DOHH2 (cell line): ENCODE measurements around the gene MT2A.

Source experiments
- H3F3A ChIP-seq: fragments of 200-600 bp; sonication (generic), shearing (Covaris generic); 2 replicates; pipeline ENCODE4 v1.6.0; 2016; ENCODE audit warnings: antibody characterized with exemption, mild to moderate bottlenecking; ENCODE audit not compliant: control insufficient read depth, insufficient read depth
- H3K27ac ChIP-seq: fragments of 200-600 bp; sonication (generic); 2 replicates; pipeline ENCODE4 v1.5.1; 2014; ENCODE audit warnings: low read depth, mild to moderate bottlenecking, low read length, moderate library complexity
- H3K27me3 ChIP-seq: fragments of 200-600 bp; sonication (generic); 2 replicates; pipeline ENCODE4 v1.6.1; 2014; ENCODE audit warnings: mild to moderate bottlenecking, low read length, mixed read lengths; ENCODE audit not compliant: control insufficient read depth
- H3K36me3 ChIP-seq: fragments of 200-600 bp; sonication (generic); 2 replicates; pipeline ENCODE4 v1.6.1; 2014; ENCODE audit warnings: mild to moderate bottlenecking, low read length, moderate library complexity, mixed read lengths; ENCODE audit not compliant: control insufficient read depth
- H3K4me1 ChIP-seq: fragments of 200-600 bp; sonication (generic); 2 replicates; pipeline ENCODE4 v1.6.1; 2014; ENCODE audit warnings: mild to moderate bottlenecking, low read length, mixed read lengths; ENCODE audit not compliant: control insufficient read depth
- H3K4me2 ChIP-seq: fragments of 200-600 bp; sonication (generic); 2 replicates; pipeline ENCODE4 v1.6.0; 2014; ENCODE audit warnings: mild to moderate bottlenecking, low read length, moderate library complexity
- H3K4me3 ChIP-seq: fragments of 200-600 bp; sonication (generic); 2 replicates; pipeline ENCODE4 v1.5.1; 2014; ENCODE audit warnings: mild to moderate bottlenecking, low read length, mixed read lengths
- H3K79me2 ChIP-seq: fragments of 200-600 bp; sonication (generic); 2 replicates; pipeline ENCODE4 v1.6.1; 2014; ENCODE audit warnings: mild to moderate bottlenecking, low read length, mixed read lengths; ENCODE audit not compliant: control insufficient read depth
- H3K9me2 ChIP-seq: fragments of 200-600 bp; sonication (generic); replicated peaks from 2 replicates; pipeline ENCODE4 v1.6.1; 2014; ENCODE audit warnings: mild to moderate bottlenecking, low read length, mixed read lengths; ENCODE audit not compliant: control insufficient read depth
- H3K9me3 ChIP-seq: fragments of 200-600 bp; sonication (generic); 2 replicates; pipeline ENCODE4 v1.6.1; 2014; ENCODE audit warnings: antibody characterized with exemption, low read length, mixed read lengths; ENCODE audit not compliant: control insufficient read depth, insufficient read depth
- H4K20me1 ChIP-seq: fragments of 200-600 bp; sonication (generic); 2 replicates; pipeline ENCODE4 v1.6.0; 2014; ENCODE audit warnings: low read depth, mild to moderate bottlenecking, antibody characterized with exemption, low read length, moderate library complexity; ENCODE audit not compliant: control insufficient read depth, insufficient read depth
- CTCF ChIP-seq: fragments of 200-600 bp; sonication (generic); IDR thresholded peaks from one replicate; pipeline ENCODE4 v1.5.1; 2014; ENCODE audit warnings: antibody characterized with exemption, mild to moderate bottlenecking, low read depth, low read length; ENCODE audit not compliant: poor library complexity, severe bottlenecking
- EZH2phosphoT487 ChIP-seq: fragments of 200-600 bp; sonication (generic); IDR thresholded peaks from 2 replicates; pipeline ENCODE4 v1.6.1; 2017; ENCODE audit warnings: borderline replicate concordance, mild to moderate bottlenecking, antibody characterized with exemption, low read length, moderate library complexity, mixed read lengths

Gene MT2A

GRCh38 chr16:56600398-56600999 is 7.9 kb upstream of the MT2A start:
- no peaks in the 10 kb centered on the region for H3K9me3 ChIP-seq
- no peaks in the 10 kb centered on the region for H3K79me2 ChIP-seq
- no peak overlapping the region for H3K4me2 ChIP-seq
- no peaks in the 10 kb centered on the region for H3K36me3 ChIP-seq
- peaks cover 14% of the 10 kb centered on the region for H3K4me1 ChIP-seq
- peaks cover 3% of the 10 kb centered on the region; the same call in 1 of the 2 replicates for H3F3A ChIP-seq
- H3K27me3 ChIP-seq, result peaks cover 4% of the 10 kb centered on the region; the same call in 1 of the 2 replicates
- no peaks in the 10 kb centered on the region for H4K20me1 ChIP-seq
- no peak overlapping the region for H3K4me3 ChIP-seq
- H3K9me2 ChIP-seq, result no peaks in the 10 kb centered on the region
- TF ChIP-seq EZH2phosphoT487, result no peak
- peak; percentile 71 for TF ChIP-seq CTCF
- H3K27ac ChIP-seq, result no peak overlapping the region

GRCh38 chr16:56601325-56601724 is 7.1 kb upstream of the MT2A start:
- Histone ChIP-seq H3K27ac (no peak overlapping the region), H3K4me1 (peaks cover 10% of the 10 kb centered on the region), H3K36me3 (no peaks in the 10 kb centered on the region), H3K4me3 (no peak overlapping the region), H3K79me2 (no peaks in the 10 kb centered on the region), H3K27me3 (peaks cover 4% of the 10 kb centered on the region; the same call in 1 of the 2 replicates), H3K9me2 (no peaks in the 10 kb centered on the region), H4K20me1 (no peaks in the 10 kb centered on the region), H3K4me2 (no peak overlapping the region), H3F3A (peaks cover 2% of the 10 kb centered on the region; the same call in 1 of the 2 replicates), H3K9me3 (no peaks in the 10 kb centered on the region)
- TF ChIP-seq CTCF, result no peak
- no peak for TF ChIP-seq EZH2phosphoT487

- TF ChIP-seq EZH2phosphoT487 (no peak), CTCF (no peak)
- no peak overlapping the region for H3K4me2 ChIP-seq
- peaks cover 2% of the 10 kb centered on the region for H3K4me1 ChIP-seq
- H3K9me3 ChIP-seq, result no peaks in the 10 kb centered on the region
- no peak overlapping the region for H3K27ac ChIP-seq
- H4K20me1 ChIP-seq, result no peaks in the 10 kb centered on the region
- no peaks in the 10 kb centered on the region for H3K9me2 ChIP-seq
- H3K79me2 ChIP-seq, result no peaks in the 10 kb centered on the region
- H3K36me3 ChIP-seq, result no peaks in the 10 kb centered on the region
- H3K4me3 ChIP-seq, result no peak overlapping the region
- H3K27me3 ChIP-seq, result peaks cover 11% of the 10 kb centered on the region
- H3F3A ChIP-seq, result no peaks in the 10 kb centered on the region
Observed at GRCh38 chr16:56603589-56603988, 4.8 kb upstream of the MT2A start.
